Liver (tissue), 9 donors: Measurements from ENCODE around the gene SDK2. TPM values are rescaled to one million over a fixed set of nuclear protein-coding genes. Genes with fewer than 3 reads are reported as not detected.

Experiments
- DNase-seq: peaks from one replicate; pipeline ENCODE4 v3.0.0-alpha.2; 2017; ENCODE audit warnings: low spot score
- H3K27ac ChIP-seq, 2 donors: one replicate each; pipeline ENCODE4 v1.7.0; 2013; ENCODE audit warnings: inconsistent platforms in 2 of 2, low read length in 2 of 2, control low read depth in 1 of 2, low read depth in 1 of 2, mild to moderate bottlenecking in 1 of 2
- H3K27me3 ChIP-seq, 4 donors: one replicate each; pipeline versions ENCODE4 v1.6.1 to v1.7.0; 2013; ENCODE audit warnings: low read length in 3 of 4, inconsistent platforms in 1 of 4, mild to moderate bottlenecking in 1 of 4, moderate library complexity in 1 of 4; ENCODE audit not compliant: control insufficient read depth in 4 of 4, insufficient read depth in 4 of 4
- H3K36me3 ChIP-seq, 4 donors: one replicate each; pipeline versions ENCODE4 v1.6.1 to v1.7.0; 2013; ENCODE audit warnings: low read length in 3 of 4, mild to moderate bottlenecking in 3 of 4, low read depth in 1 of 4, moderate library complexity in 1 of 4; ENCODE audit not compliant: control insufficient read depth in 4 of 4, insufficient read depth in 3 of 4
- H3K4me1 ChIP-seq, 4 donors: one replicate each; pipeline versions ENCODE4 v1.6.1 to v1.7.0; 2013; ENCODE audit warnings: low read length in 3 of 4, mild to moderate bottlenecking in 3 of 4, moderate library complexity in 1 of 4; ENCODE audit not compliant: control insufficient read depth in 4 of 4, insufficient read depth in 4 of 4
- H3K4me3 ChIP-seq, 3 donors: one replicate each; pipeline versions ENCODE4 v1.6.1 to v1.7.0; 2013; ENCODE audit warnings: low read length in 3 of 3, control low read depth in 1 of 3, low read depth in 1 of 3, mild to moderate bottlenecking in 1 of 3
- H3K9ac ChIP-seq, 2 donors: one replicate each; pipeline ENCODE4 v1.7.0; 2013; ENCODE audit warnings: low read length in 2 of 2, mild to moderate bottlenecking in 2 of 2, moderate library complexity in 2 of 2, control low read depth in 1 of 2, low read depth in 1 of 2
- H3K9me3 ChIP-seq, 4 donors: one replicate each; pipeline versions ENCODE4 v1.6.1 to v1.7.0; 2013; ENCODE audit warnings: low read length in 3 of 4; ENCODE audit not compliant: control insufficient read depth in 4 of 4
- CTCF ChIP-seq: fragments of 150-350 bp; IDR thresholded peaks from 2 replicates; pipeline ENCODE4 v1.5.1; 2017; ENCODE audit warnings: improper control_type of control experiment, low read depth, low read length; ENCODE audit not compliant: missing input control
- EGR1 ChIP-seq, 2 donors: IDR thresholded peaks; 2 replicates each; pipeline ENCODE4 v1.6.1; 2016 to 2018; ENCODE audit warnings: antibody characterized with exemption in 2 of 2, low read depth in 2 of 2
- FOXA1 ChIP-seq: IDR thresholded peaks from 2 replicates; pipeline ENCODE4 v1.6.1; 2016; ENCODE audit warnings: antibody characterized with exemption
- FOXA2 ChIP-seq: IDR thresholded peaks from 2 replicates; pipeline ENCODE4 v1.6.1; 2016; ENCODE audit warnings: antibody characterized with exemption
- HNF4A ChIP-seq, 2 donors: conservative IDR thresholded peaks; 2 replicates each; pipeline ENCODE4 v1.6.1; 2016; ENCODE audit warnings: antibody characterized with exemption in 2 of 2, mild to moderate bottlenecking in 2 of 2
- JUND ChIP-seq, 2 donors: IDR thresholded peaks; 2 replicates each; pipeline ENCODE4 v1.6.1; 2016; ENCODE audit warnings: antibody characterized with exemption in 2 of 2
- NR2F2 ChIP-seq: IDR thresholded peaks from 2 replicates; pipeline ENCODE4 v1.6.1; 2016; ENCODE audit warnings: antibody characterized with exemption
- RXRA ChIP-seq, 2 donors: IDR thresholded peaks; 2 replicates each; pipeline ENCODE4 v1.6.1; 2017 to 2018; ENCODE audit warnings: antibody characterized with exemption in 2 of 2, mild to moderate bottlenecking in 1 of 2
- YY1 ChIP-seq: IDR thresholded peaks from 2 replicates; pipeline ENCODE4 v1.6.1; 2016; ENCODE audit warnings: antibody characterized with exemption, mild to moderate bottlenecking
- WGBS: extraction: QIAGEN DNeasy Blood & Tissue Kit; methylation state at CpG from one replicate; pipeline ENCODE4 v1.1.7; 2013; 5-methylcytosine and 5-hydroxymethylcytosine counted together
- polyA plus RNA-seq, 2 donors: library from polyadenylated mRNA; stranded (reverse) in 1 of 2; unstranded in 1 of 2; fragments of 200-250 nt in 1 of 2; fragments of >200 nt in 1 of 2; fragmentation: Nextera tagmentation in 1 of 2; extraction: Ambion mirVana in 1 of 2; gene quantifications; one replicate each; pipeline versions ENCODE4 v1.2.1 to v1.2.3, GENCODE V29; 2013 to 2015
- total RNA-seq, 2 donors: library from RNA; depleted of rRNA; stranded (reverse); fragments of >200 nt; gene quantifications; one replicate each; pipeline ENCODE4 v1.2.3, GENCODE V29; 2014
- TF ChIP-seq, protein P1 (sequence below): IDR thresholded peaks from 2 replicates; pipeline ENCODE4 v1.6.1; 2016; ENCODE audit warnings: antibody characterized with exemption
- TF ChIP-seq, protein P2 (sequence below): IDR thresholded peaks from 2 replicates; pipeline ENCODE4 v1.6.1; 2016; ENCODE audit warnings: antibody characterized with exemption, mild to moderate bottlenecking
- TF ChIP-seq, protein P3 (sequence below): IDR thresholded peaks from 2 replicates; pipeline ENCODE4 v1.6.1; 2016; ENCODE audit warnings: antibody characterized with exemption
- TF ChIP-seq, protein P4 (sequence below): IDR thresholded peaks from 2 replicates; pipeline ENCODE4 v1.6.1; 2016; ENCODE audit warnings: antibody characterized with exemption
- donor health status: healthy.
- donor health status: healthy.
- donor health status: healthy.
- donor health status: healthy.
- donor health status: healthy.

The SDK2 gene
- total and polyA plus RNA-seq, 4 donors: 0.05 to 0.42 (median 0.10) TPM

- no peak overlapping the region for H3K4me3 ChIP-seq
- 96% methylated on average over 6 of the region's 6 CpGs for WGBS
- TF ChIP-seq YY1 (no peak), CTCF (no peak), JUND (IDR thresholded peaks at IDR 0.05) (no peak), EGR1 (IDR thresholded peaks at IDR 0.05; ENCODE audit: low read depth in 2 of 2) (no peak), HNF4A (conservative IDR thresholded peaks at IDR 0.05) (no peak), RXRA (IDR thresholded peaks at IDR 0.05) (no peak), NR2F2 (no peak)
- TF ChIP-seq, protein P1, sequence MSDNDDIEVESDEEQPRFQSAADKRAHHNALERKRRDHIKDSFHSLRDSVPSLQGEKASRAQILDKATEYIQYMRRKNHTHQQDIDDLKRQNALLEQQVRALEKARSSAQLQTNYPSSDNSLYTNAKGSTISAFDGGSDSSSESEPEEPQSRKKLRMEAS: no peak
- TF ChIP-seq, protein P2, sequence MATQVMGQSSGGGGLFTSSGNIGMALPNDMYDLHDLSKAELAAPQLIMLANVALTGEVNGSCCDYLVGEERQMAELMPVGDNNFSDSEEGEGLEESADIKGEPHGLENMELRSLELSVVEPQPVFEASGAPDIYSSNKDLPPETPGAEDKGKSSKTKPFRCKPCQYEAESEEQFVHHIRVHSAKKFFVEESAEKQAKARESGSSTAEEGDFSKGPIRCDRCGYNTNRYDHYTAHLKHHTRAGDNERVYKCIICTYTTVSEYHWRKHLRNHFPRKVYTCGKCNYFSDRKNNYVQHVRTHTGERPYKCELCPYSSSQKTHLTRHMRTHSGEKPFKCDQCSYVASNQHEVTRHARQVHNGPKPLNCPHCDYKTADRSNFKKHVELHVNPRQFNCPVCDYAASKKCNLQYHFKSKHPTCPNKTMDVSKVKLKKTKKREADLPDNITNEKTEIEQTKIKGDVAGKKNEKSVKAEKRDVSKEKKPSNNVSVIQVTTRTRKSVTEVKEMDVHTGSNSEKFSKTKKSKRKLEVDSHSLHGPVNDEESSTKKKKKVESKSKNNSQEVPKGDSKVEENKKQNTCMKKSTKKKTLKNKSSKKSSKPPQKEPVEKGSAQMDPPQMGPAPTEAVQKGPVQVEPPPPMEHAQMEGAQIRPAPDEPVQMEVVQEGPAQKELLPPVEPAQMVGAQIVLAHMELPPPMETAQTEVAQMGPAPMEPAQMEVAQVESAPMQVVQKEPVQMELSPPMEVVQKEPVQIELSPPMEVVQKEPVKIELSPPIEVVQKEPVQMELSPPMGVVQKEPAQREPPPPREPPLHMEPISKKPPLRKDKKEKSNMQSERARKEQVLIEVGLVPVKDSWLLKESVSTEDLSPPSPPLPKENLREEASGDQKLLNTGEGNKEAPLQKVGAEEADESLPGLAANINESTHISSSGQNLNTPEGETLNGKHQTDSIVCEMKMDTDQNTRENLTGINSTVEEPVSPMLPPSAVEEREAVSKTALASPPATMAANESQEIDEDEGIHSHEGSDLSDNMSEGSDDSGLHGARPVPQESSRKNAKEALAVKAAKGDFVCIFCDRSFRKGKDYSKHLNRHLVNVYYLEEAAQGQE: no peak
- TF ChIP-seq, protein P3, sequence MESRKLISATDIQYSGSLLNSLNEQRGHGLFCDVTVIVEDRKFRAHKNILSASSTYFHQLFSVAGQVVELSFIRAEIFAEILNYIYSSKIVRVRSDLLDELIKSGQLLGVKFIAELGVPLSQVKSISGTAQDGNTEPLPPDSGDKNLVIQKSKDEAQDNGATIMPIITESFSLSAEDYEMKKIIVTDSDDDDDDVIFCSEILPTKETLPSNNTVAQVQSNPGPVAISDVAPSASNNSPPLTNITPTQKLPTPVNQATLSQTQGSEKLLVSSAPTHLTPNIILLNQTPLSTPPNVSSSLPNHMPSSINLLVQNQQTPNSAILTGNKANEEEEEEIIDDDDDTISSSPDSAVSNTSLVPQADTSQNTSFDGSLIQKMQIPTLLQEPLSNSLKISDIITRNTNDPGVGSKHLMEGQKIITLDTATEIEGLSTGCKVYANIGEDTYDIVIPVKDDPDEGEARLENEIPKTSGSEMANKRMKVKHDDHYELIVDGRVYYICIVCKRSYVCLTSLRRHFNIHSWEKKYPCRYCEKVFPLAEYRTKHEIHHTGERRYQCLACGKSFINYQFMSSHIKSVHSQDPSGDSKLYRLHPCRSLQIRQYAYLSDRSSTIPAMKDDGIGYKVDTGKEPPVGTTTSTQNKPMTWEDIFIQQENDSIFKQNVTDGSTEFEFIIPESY: no peak
- TF ChIP-seq, protein P4, sequence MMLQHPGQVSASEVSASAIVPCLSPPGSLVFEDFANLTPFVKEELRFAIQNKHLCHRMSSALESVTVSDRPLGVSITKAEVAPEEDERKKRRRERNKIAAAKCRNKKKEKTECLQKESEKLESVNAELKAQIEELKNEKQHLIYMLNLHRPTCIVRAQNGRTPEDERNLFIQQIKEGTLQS: no peak
- H3K36me3 ChIP-seq: no peaks in the 10 kb centered on the region
- DNase-seq: no peak
- peaks cover 0 to 5% (median 0%) of the 10 kb centered on the region in 4 donors for H3K27me3 ChIP-seq
- no peaks in the 10 kb centered on the region for H3K4me1 ChIP-seq
- no peaks in the 10 kb centered on the region for H3K9me3 ChIP-seq
- no peak overlapping the region for H3K27ac ChIP-seq
- no peak overlapping the region for H3K9ac ChIP-seq
Observed at GRCh38 chr17:73389411-73389810, 254.8 kb downstream of the SDK2 start.

GRCh38 chr17:73388578-73388905, 255.7 kb downstream of the SDK2 start:
- H3K36me3 ChIP-seq: no peaks in the 10 kb centered on the region
- no peak overlapping the region for H3K4me3 ChIP-seq
- no peak overlapping the region for H3K9ac ChIP-seq
- H3K9me3 ChIP-seq: no peaks in the 10 kb centered on the region
- no peak overlapping the region for H3K27ac ChIP-seq
- H3K27me3 ChIP-seq: peaks cover 0 to 5% (median 0%) of the 10 kb centered on the region in 4 donors
- no peak for DNase-seq
- TF ChIP-seq FOXA1: no peak
- no peak for TF ChIP-seq FOXA2
- no peaks in the 10 kb centered on the region for H3K4me1 ChIP-seq
